Measurements from ENCODE around the gene FBXO8.
"Not testable (repeated sequence)": the region's sequence is repeated elsewhere in the genome, so short reads cannot be mapped to it uniquely, and the experiment has no call there.

The FBXO8 gene

GRCh38 chr4:174314274-174314673 lies 30.8 kb upstream of the FBXO8 start:
- Histone ChIP-seq H3K4me3 (ENCODE audit: low read length) (no peak overlapping the region), H3K36me3 (ENCODE audit: insufficient read depth, low read depth, low read length) (peaks cover 42% of the 10 kb centered on the region; the same call in 1 of the 2 replicates)

GRCh38 chr4:174312993-174313392 lies 29.5 kb upstream of the FBXO8 start:
- 0 out of 2 replicates have a peak, but pooled peaks cover 5% of the 10 kb centered on the region for H3K4me1 ChIP-seq (ENCODE audit: insufficient read depth, low read length)
- H3K36me3 ChIP-seq (ENCODE audit: insufficient read depth, low read depth, low read length): peaks cover 38% of the 10 kb centered on the region; the same call in 1 of the 2 replicates

More at GRCh38 chr4:174314274-174314673, 30.8 kb upstream of the FBXO8 start:
- no peaks in the 10 kb centered on the region for H3K27me3 ChIP-seq (ENCODE audit: insufficient read depth, low read length)
- no peak overlapping the region for H3K9ac ChIP-seq (ENCODE audit: low read depth, low read length)
- H3K4me1 ChIP-seq (ENCODE audit: insufficient read depth, low read length): 0 out of 2 replicates have a peak, but pooled peaks cover 5% of the 10 kb centered on the region
- H3K27ac ChIP-seq (ENCODE audit: low read length): no peak overlapping the region
- no peaks in the 10 kb centered on the region for H3K9me3 ChIP-seq (ENCODE audit: insufficient read depth, low read depth, low read length)

GRCh38 chr4:174307694-174308093 lies 24.2 kb upstream of the FBXO8 start:
- Histone ChIP-seq H3K27me3 (ENCODE audit: insufficient read depth, low read length) (no peaks in the 10 kb centered on the region), H3K4me3 (ENCODE audit: low read length) (no peak overlapping the region), H3K27ac (ENCODE audit: low read length) (no peak overlapping the region), H3K36me3 (ENCODE audit: insufficient read depth, low read depth, low read length) (peaks cover 45% of the 10 kb centered on the region), H3K9me3 (ENCODE audit: insufficient read depth, low read depth, low read length) (no peaks in the 10 kb centered on the region), H3K9ac (ENCODE audit: low read depth, low read length) (no peak overlapping the region), H3K4me1 (ENCODE audit: insufficient read depth, low read length) (no peaks in the 10 kb centered on the region)

More at GRCh38 chr4:174312993-174313392, 29.5 kb upstream of the FBXO8 start:
- no peaks in the 10 kb centered on the region for H3K27me3 ChIP-seq (ENCODE audit: insufficient read depth, low read length)
- H3K9me3 ChIP-seq (ENCODE audit: insufficient read depth, low read depth, low read length): no peaks in the 10 kb centered on the region
- H3K9ac ChIP-seq (ENCODE audit: low read depth, low read length): no peak overlapping the region
- no peak overlapping the region for H3K4me3 ChIP-seq (ENCODE audit: low read length)
- no peak overlapping the region for H3K27ac ChIP-seq (ENCODE audit: low read length)

- Histone ChIP-seq H3K36me3 (ENCODE audit: insufficient read depth, low read depth, low read length) (peaks cover 39% of the 10 kb centered on the region), H3K9me3 (ENCODE audit: insufficient read depth, low read depth, low read length) (no peaks in the 10 kb centered on the region), H3K4me1 (ENCODE audit: insufficient read depth, low read length) (no peaks in the 10 kb centered on the region), H3K4me3 (ENCODE audit: low read length) (no peak overlapping the region), H3K9ac (ENCODE audit: low read depth, low read length) (no peak overlapping the region), H3K27me3 (ENCODE audit: insufficient read depth, low read length) (no peaks in the 10 kb centered on the region), H3K27ac (ENCODE audit: low read length) (no peak overlapping the region)
Observed at GRCh38 chr4:174305961-174306360, 22.5 kb upstream of the FBXO8 start.

DNA sequence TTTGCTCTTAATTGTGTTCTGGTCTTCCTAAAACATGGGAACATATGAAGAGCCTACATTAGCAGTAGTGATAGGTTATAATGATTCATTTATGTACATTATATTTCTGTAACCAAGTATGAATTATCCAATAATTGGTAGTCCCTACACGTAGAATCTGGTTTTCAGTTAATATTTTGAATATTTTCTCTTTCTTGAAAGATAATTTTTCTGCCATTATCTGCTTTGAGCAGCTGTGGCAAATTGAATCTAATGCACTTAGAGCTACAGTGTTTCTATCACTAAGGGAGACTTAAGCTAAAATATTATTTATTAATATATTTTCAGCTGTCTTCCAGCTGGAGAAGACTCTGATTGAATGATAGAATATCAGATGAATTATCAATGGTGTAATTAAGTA lies 21.2 kb upstream of the FBXO8 start:
- H3K4me1 ChIP-seq (ENCODE audit: insufficient read depth, low read length): no peaks in the 10 kb centered on the region
- no peaks in the 10 kb centered on the region for H3K9me3 ChIP-seq (ENCODE audit: insufficient read depth, low read depth, low read length)
- H3K4me3 ChIP-seq (ENCODE audit: low read length): no peak overlapping the region
- no peak overlapping the region for H3K27ac ChIP-seq (ENCODE audit: low read length)
- H3K27me3 ChIP-seq (ENCODE audit: insufficient read depth, low read length): no peaks in the 10 kb centered on the region
- peaks cover 34% of the 10 kb centered on the region for H3K36me3 ChIP-seq (ENCODE audit: insufficient read depth, low read depth, low read length)
- H3K9ac ChIP-seq (ENCODE audit: low read depth, low read length): no peak overlapping the region

GRCh38 chr4:174303687-174304086 lies 20.2 kb upstream of the FBXO8 start:
- H3K9ac ChIP-seq (ENCODE audit: low read depth, low read length): no peak overlapping the region
- H3K27me3 ChIP-seq (ENCODE audit: insufficient read depth, low read length): no peaks in the 10 kb centered on the region
- peaks cover 34% of the 10 kb centered on the region for H3K36me3 ChIP-seq (ENCODE audit: insufficient read depth, low read depth, low read length)
- H3K4me1 ChIP-seq (ENCODE audit: insufficient read depth, low read length): no peaks in the 10 kb centered on the region
- H3K9me3 ChIP-seq (ENCODE audit: insufficient read depth, low read depth, low read length): no peaks in the 10 kb centered on the region
- H3K4me3 ChIP-seq (ENCODE audit: low read length): no peak overlapping the region
- no peak overlapping the region for H3K27ac ChIP-seq (ENCODE audit: low read length)

DNA sequence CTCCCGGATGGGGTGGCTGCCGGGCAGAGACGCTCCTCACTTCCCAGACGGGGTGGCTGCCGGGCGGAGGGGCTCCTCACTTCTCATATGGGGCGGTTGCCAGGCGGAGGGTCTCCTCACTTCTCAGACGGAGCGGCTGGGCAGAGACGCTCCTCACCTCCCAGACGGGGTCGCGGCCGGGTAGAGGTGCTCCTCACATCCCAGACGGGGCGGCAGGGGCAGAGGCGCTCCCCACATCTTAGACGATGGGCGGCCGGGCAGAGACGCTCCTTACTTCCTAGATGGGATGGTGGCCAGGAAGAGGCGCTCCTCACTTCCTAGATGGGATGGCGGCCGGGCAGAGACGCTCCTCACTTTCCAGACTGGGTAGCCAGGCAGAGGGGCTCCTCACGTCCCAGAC lies 11.7 kb upstream of the FBXO8 start:
- H3K4me1 ChIP-seq (ENCODE audit: insufficient read depth, low read length); H3K36me3 ChIP-seq (ENCODE audit: insufficient read depth, low read depth, low read length); H3K27me3 ChIP-seq (ENCODE audit: insufficient read depth, low read length); H3K4me3 ChIP-seq (ENCODE audit: low read length); H3K27ac ChIP-seq (ENCODE audit: low read length); H3K9ac ChIP-seq (ENCODE audit: low read depth, low read length): not testable (repeated sequence)
- peaks cover 21% of the 10 kb centered on the region; the same call in 1 of the 2 replicates for H3K9me3 ChIP-seq (ENCODE audit: insufficient read depth, low read depth, low read length)

DNA sequence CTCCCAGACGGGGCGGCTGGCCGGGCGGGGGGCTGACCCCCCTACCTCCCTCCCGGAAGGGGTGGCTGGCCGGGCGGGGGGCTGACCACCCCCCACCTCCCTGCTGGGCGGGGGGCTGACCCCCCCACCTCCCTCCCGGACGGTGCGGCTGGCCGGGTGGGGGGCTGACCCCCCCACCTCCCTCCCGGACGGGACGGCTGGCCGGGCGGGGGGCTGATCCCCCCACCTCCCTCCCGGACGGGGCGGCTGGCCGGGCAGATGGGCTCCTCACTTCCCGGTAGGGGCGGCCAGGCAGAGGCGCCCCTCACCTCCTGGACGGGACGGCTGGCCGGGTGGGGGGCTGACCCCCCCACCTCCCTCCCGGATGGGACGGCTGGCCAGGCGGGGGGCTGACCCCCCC lies 11.2 kb upstream of the FBXO8 start:
- H3K36me3 ChIP-seq (ENCODE audit: insufficient read depth, low read depth, low read length); H3K9ac ChIP-seq (ENCODE audit: low read depth, low read length); H3K4me1 ChIP-seq (ENCODE audit: insufficient read depth, low read length); H3K4me3 ChIP-seq (ENCODE audit: low read length); H3K27ac ChIP-seq (ENCODE audit: low read length); H3K27me3 ChIP-seq (ENCODE audit: insufficient read depth, low read length): not testable (repeated sequence)
- peaks cover 21% of the 10 kb centered on the region; the same call in 1 of the 2 replicates for H3K9me3 ChIP-seq (ENCODE audit: insufficient read depth, low read depth, low read length)

GRCh38 chr4:174292473-174292872 lies 9.0 kb upstream of the FBXO8 start:
- Histone ChIP-seq H3K27ac (ENCODE audit: low read length) (no peak overlapping the region), H3K36me3 (ENCODE audit: insufficient read depth, low read depth, low read length) (no peaks in the 10 kb centered on the region), H3K9ac (ENCODE audit: low read depth, low read length) (no peak overlapping the region), H3K9me3 (ENCODE audit: insufficient read depth, low read depth, low read length) (peaks cover 21% of the 10 kb centered on the region; the same call in 1 of the 2 replicates), H3K4me1 (ENCODE audit: insufficient read depth, low read length) (no peaks in the 10 kb centered on the region), H3K27me3 (ENCODE audit: insufficient read depth, low read length) (no peaks in the 10 kb centered on the region), H3K4me3 (ENCODE audit: low read length) (no peak overlapping the region)

GRCh38 chr4:174286870-174287269 lies 3.4 kb upstream of the FBXO8 start:
- Histone ChIP-seq H3K36me3 (ENCODE audit: insufficient read depth, low read depth, low read length) (no peaks in the 10 kb centered on the region), H3K9ac (ENCODE audit: low read depth, low read length) (no peak overlapping the region), H3K9me3 (ENCODE audit: insufficient read depth, low read depth, low read length) (no peaks in the 10 kb centered on the region), H3K4me3 (ENCODE audit: low read length) (no peak overlapping the region), H3K4me1 (ENCODE audit: insufficient read depth, low read length) (peaks cover 5% of the 10 kb centered on the region; the same call in 1 of the 2 replicates), H3K27me3 (ENCODE audit: insufficient read depth, low read length) (no peaks in the 10 kb centered on the region), H3K27ac (ENCODE audit: low read length) (no peak overlapping the region)

DNA sequence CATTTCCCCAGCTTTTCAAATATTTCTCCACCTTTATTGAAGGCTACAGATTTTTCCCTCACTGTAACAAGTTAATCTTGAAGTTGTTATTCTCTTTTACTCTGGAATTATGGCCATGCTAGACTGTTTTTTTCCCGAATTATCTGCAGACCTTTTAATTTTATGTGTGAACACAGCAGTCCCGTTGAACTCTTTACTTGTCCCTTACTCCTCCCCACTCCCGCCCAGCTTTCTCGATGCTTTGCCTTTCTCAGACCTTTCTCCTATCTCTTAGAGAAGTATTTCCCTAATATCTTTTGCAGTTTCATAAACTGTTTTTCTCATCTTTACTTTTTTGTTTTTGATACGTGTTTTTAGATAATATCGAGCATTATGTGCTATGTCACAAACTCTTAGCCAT lies 1.0 kb upstream of the FBXO8 start:
- Histone ChIP-seq H3K27ac (ENCODE audit: low read length) (peak overlapping the region; percentile 94), H3K27me3 (ENCODE audit: insufficient read depth, low read length) (no peaks in the 10 kb centered on the region), H3K9ac (ENCODE audit: low read depth, low read length) (peak overlapping the region; percentile 96), H3K9me3 (ENCODE audit: insufficient read depth, low read depth, low read length) (no peaks in the 10 kb centered on the region), H3K36me3 (ENCODE audit: insufficient read depth, low read depth, low read length) (no peaks in the 10 kb centered on the region), H3K4me1 (ENCODE audit: insufficient read depth, low read length) (peaks cover 5% of the 10 kb centered on the region; the same call in 1 of the 2 replicates), H3K4me3 (ENCODE audit: low read length) (peak overlapping the region; percentile 86)

DNA sequence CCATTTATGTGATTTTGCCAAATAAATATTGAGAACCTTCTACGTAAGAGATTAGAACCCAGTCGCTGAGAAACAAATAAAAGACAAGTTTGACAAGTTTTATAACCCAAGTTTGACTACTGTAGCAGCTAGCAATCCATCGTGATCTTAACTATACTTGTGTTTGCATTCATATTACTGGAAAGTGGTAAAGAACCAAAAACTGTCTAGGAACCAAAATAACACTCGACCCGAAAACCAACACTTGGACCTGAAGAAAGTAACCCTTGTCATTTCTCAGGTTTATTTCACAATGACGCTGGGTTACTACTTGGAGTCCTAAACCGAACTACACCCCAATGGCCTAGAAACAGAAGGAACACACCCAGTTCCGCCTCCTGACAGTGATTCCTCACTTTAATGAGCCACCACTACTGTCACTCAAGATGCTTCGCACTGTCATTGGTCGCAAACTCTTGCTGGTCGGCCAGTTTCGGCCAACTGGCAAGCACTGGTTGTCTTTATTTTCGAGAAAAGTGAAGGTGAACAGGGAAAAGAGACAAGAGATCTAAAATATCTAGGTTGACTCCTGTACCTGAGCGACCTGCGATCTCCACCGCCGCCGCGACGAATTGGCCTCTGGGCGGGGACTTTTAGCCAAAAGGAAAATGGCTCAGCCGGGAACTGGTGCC lies 496 bp downstream of the FBXO8 start:
- peak overlapping the region; percentile 96; the same call in 1 of the 2 replicates for H3K9ac ChIP-seq (ENCODE audit: low read depth, low read length)

More for the DNA sequence above, 496 bp downstream of the FBXO8 start:
- H3K4me3 ChIP-seq (ENCODE audit: low read length): peak overlapping the region; percentile 86
- H3K9me3 ChIP-seq (ENCODE audit: insufficient read depth, low read depth, low read length): no peaks in the 10 kb centered on the region
- no peaks in the 10 kb centered on the region for H3K36me3 ChIP-seq (ENCODE audit: insufficient read depth, low read depth, low read length)
- H3K27me3 ChIP-seq (ENCODE audit: insufficient read depth, low read length): no peaks in the 10 kb centered on the region
- peaks cover 5% of the 10 kb centered on the region; the same call in 1 of the 2 replicates for H3K4me1 ChIP-seq (ENCODE audit: insufficient read depth, low read length)
- peak overlapping the region; percentile 94 for H3K27ac ChIP-seq (ENCODE audit: low read length)

Measured in iPS-20b (cell line).